ENCODE measurements around the gene FUT1.

GRCh38 chr19:48714759-48715675 lies 37.4 kb downstream of the FUT1 start:
- TF ChIP-seq EZH2 (IDR thresholded peaks at IDR 0.05): no peak
- no peak for TF ChIP-seq FOXP2 (optimal IDR thresholded peaks at IDR 0.05; ENCODE audit: control extremely low read depth, extremely low read length, insufficient read depth)
- no peak for TF ChIP-seq POLR2AphosphoS5 (IDR thresholded peaks at IDR 0.05; ENCODE audit: borderline replicate concordance, low read depth, low read length)

Measured in SK-N-MC (cell line).